ENCODE data around the gene DNAI7.

DNA sequence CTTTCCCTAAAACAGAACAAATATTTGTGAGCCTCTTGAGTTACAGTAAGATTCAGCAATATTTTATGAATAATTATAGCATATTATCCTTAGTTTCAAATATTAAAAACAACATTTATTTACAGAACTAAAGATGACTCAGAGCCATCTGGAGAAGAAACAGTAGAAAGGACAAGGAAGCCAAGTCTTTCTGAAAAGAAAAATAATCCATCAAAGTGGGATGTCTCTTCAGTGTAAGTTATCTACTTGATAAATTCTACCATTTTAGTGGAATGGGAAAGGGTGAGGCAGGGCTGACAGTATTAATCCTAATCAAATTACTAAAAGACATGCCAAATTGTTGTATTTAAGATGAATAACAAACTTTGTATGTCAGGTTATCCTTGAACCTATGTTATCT lies 88.1 kb downstream of the DNAI7 start:
- no peak for TF ChIP-seq YY1 (IDR thresholded peaks at IDR 0.05; ENCODE audit: low read depth)
- TF ChIP-seq CREB1 (IDR thresholded peaks at IDR 0.05; ENCODE audit: low read depth) = no peak
- TF ChIP-seq RAD21 (IDR thresholded peaks at IDR 0.05; ENCODE audit: low read depth) = no peak
- TF ChIP-seq, protein P1, sequence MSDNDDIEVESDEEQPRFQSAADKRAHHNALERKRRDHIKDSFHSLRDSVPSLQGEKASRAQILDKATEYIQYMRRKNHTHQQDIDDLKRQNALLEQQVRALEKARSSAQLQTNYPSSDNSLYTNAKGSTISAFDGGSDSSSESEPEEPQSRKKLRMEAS (IDR thresholded peaks at IDR 0.05) = no peak
- TF ChIP-seq EP300 (IDR thresholded peaks at IDR 0.05; ENCODE audit: borderline replicate concordance) = no peak
- no peak for TF ChIP-seq NFIC (IDR thresholded peaks at IDR 0.05)
- no peak for TF ChIP-seq TAF1 (IDR thresholded peaks at IDR 0.05; ENCODE audit: low read depth)
- no peak for TF ChIP-seq REST (IDR thresholded peaks at IDR 0.05; ENCODE audit: low read depth)
- no peak for TF ChIP-seq ZBTB7A (IDR thresholded peaks at IDR 0.05; ENCODE audit: low read depth)
- TF ChIP-seq TEAD4 (IDR thresholded peaks at IDR 0.05) = no peak

All from Ishikawa (cell line).